ENCODE measurements around the gene PIP5K1B.

Gene PIP5K1B

GRCh38 chr9:68905129-68905528, 200.1 kb downstream of the PIP5K1B start:
- no peak for DNase-seq

DNA sequence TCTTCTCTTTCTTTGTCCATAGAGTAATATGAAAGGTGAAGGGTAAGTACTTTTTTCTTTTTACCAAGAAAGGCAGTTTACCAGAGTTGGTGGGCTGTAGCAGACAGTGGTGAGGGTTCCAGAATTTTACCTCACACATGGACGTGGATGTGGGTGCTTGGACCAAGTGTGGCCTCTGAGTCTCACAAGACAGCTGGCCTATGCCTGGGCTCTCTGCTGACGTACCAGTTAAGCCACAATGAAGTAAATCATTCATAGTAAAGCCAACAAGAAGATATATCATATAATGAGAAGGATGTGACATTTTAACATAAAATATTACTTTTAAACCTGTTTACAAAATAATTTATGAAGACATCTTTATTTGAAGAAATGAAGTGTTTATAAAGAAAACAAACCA, 202.9 kb downstream of the PIP5K1B start:
- no peak for DNase-seq

DNA sequence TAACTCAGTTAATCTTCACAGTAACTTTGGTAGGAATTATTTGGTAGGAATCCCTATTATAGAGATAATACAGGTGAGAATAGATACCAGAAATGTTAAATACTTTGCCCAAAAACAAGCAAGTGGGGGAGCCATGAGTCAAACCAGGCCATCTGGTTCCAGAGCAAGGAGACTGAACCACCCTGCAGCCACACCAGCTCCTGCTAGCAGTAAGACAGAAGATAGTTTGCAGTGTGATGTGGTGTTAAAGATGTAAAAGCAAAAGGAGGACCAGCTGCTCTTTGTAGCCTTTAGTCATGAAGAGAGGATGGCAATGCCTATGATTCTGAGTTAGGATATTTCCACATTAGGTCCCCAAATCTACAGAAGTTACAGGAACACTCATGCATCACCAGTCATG, 207.5 kb downstream of the PIP5K1B start:
- DNase-seq: no peak

- DNase-seq: no peak
These were observed 208.0 kb downstream of the PIP5K1B start for GRCh38 chr9:68913054-68913453.

DNA sequence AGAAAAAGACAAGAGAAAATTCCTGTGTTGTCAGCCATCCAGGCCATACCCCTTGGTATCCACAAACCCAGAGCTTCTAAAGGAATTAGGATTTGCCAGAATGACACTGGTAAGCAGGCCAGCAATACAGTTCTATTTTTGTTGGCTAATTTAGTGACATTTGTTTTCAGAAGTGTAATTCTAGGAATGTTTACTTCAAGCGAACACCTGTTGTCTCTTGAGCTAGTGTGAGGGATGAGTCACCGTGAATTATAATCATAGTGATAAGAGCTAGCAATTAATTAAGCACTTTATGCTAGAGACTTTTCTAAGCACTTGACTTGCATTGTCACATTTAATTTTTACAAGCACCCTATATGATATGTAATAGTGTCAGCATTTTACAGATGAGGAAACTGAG, 209.7 kb downstream of the PIP5K1B start:
- no peak for DNase-seq

GRCh38 chr9:68919661-68920060, 214.6 kb downstream of the PIP5K1B start:
- DNase-seq: no peak

- no peak for DNase-seq
These were observed 215.9 kb downstream of the PIP5K1B start for GRCh38 chr9:68920921-68921320.

GRCh38 chr9:68923480-68923879, 218.4 kb downstream of the PIP5K1B start:
- DNase-seq: no peak

DNA sequence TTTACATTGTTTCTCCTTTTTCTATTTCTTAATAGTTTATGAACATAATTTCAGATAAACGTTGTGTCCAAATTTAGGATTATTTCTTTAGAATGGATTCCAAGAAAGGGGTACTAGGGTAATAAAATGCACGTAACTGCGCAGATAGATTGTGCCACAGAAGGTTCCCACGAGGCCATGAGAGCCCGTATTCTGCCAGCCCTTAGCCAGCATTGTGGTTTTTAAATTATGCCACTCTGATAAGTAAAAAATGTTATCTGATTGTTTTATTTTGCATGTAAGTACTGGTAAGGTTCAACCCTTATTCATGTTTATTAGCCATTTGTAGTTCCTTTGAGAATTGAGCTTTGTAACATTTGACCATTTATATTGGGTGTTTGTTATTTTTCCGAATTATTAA, 220.1 kb downstream of the PIP5K1B start:
- no peak for DNase-seq

DNA sequence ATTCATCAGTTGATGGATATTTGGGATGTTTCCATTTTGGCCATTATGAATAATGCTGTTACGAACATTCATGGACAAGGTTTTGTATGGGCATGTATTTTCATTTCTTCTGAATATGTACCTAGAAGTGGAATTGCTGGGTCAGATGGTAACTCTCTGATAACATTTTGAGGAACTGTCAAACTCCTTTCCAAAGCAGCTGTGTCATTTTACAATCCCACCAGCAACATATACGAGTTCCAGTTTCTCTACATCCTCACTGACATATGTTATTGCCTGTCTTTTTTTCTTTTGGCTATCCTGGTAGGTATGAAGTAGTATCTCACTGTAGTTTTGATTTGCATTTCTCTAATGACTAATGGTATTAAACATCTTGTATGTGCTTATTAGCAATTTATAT, 222.1 kb downstream of the PIP5K1B start:
- DNase-seq: no peak

- no peak for DNase-seq
These were observed 226.8 kb downstream of the PIP5K1B start for GRCh38 chr9:68931821-68932220.

GRCh38 chr9:68932458-68932857, 227.4 kb downstream of the PIP5K1B start:
- no peak for DNase-seq

DNA sequence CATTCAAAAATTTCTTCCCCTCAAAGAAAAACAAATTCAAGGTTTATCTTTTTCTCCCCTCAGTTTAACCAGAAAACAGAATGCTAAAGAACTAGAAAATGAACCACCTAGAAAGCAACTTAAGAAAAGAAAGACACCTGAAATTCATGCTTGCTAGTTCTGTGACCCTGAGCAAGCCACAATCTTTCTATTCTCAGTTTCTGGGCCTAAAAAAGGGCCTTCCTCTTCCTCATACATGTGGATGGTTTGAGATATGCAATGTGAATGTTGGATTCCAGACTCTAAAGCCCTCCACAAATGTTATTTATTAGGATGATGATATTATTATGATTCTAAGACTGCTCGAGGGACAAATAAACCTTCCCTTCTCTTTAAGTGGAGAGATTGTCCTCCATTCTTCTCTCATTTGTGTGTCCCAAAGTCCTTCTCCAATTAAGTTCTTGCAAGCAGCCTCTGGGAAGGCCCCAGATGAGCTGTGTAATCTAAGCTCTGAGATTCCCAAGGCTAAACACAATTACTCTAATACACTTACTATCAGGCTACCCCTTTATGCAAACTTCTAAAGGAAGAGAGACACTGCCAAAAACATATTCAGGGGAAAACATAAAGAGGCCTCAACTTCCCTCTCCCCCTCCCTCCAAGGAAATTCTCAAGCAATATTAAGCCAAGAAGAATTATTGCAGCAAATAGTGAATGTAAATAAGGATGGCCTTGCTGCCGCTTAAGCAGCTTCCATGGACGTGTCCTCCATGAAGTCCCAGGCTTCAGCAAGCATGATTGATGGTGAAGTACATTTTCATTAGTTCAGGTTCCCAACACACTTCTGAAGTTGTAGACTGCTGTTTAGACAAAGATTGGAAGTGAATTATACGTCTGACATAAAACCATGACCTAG, 228.6 kb downstream of the PIP5K1B start:
- DNase-seq: no peak

GRCh38 chr9:68934329-68934644, 229.2 kb downstream of the PIP5K1B start:
- no peak for DNase-seq

DNA sequence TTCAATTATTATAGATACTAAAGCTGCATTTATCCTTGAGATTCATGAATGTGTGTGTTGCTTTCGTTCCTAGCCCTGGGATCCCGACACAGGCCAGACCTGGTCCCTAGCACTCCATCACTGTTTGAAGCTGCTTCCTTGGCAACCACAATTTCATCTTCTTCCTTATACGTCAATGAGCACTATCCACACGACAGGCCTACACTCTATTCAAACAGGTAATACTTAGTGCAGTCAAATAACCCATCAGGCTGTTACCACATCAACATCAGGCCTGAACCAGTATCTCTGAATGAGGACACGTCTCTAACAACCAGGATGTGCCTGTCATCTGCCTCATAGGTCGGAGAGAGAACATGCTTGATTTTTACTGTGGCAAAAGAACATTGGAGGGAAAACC, 235.5 kb downstream of the PIP5K1B start:
- no peak for DNase-seq

GRCh38 chr9:68941780-68942459, 236.9 kb downstream of the PIP5K1B start:
- no peak for DNase-seq

DNA sequence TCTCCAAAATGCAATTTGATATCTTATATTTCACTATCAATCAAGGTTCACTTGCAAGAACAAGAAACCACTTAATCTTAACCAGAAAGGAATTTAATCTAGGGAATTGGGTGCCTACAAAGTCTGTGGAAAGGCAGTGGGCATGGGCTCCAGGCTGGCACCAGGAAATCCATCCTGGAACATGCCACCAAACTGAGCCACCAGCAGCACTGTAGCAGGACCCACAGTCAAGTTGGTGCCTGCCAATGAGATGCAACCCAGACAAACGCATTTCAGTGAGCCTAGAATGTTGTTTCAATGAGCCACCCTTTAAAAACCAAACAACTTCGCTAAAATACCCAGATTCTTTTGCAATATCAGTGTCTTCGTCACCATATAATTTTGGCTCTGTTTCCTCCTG, 237.8 kb downstream of the PIP5K1B start:
- DNase-seq: no peak

- no peak for DNase-seq
These were observed 242.0 kb downstream of the PIP5K1B start for GRCh38 chr9:68947015-68947414.

- DNase-seq: no peak
These were observed 243.0 kb downstream of the PIP5K1B start for GRCh38 chr9:68947842-68948569.

DNA sequence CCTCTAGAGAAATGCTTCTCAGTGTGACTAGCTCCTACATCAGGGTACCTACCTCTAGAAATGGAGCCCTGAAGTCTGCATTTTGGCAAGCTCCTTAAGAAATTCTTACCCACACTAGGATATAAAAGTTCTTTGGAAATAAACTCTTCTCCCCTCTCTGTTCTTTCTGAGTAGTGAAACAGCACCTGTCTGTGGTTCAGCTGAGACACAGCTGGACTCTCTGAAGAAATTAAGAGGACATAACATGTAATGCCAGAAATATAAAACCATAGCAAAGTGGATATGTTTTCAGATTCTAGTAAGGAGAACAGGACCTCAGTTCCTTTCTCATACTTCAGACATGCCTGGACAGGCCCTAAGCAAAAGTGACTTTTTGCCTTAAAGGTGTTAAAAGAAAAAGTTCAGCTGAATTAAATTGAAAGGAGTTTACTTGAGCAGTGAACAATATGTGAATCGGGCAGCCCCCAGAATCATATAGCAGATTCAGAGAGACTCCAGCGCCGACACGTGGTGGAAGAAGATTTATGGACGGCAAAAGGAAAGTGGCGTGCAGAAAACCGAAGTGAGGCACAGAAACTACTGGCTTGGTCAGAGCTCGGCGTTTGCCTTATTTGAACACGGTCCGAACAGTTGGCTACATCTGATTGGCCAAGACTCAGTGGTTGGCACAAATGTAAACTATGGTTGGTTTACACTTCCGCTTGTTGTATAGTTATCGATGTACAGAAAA, 244.4 kb downstream of the PIP5K1B start:
- peak in 3 of 56 donors; percentile 1 to 14 (median 3) for DNase-seq

DNA sequence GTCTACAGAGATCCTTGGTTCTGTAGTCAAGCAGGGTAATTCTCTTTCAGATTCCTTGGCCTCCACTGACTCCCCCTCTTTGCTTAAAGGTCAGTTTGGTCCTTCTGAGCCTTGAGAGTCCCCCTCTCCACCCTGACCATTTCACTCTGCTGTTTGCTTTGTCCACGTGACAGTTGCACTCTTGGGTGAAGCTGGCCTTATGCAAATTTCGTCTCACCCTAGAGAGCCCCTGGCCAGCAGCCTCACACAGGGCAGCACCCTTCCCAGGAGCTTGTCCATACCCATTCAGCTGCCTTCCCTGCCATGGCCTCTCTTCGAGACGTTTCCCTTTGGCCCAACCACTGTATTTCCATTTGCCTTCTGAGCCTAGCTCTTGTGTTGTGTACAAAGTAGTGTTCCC, 245.1 kb downstream of the PIP5K1B start:
- no peak for DNase-seq

DNA sequence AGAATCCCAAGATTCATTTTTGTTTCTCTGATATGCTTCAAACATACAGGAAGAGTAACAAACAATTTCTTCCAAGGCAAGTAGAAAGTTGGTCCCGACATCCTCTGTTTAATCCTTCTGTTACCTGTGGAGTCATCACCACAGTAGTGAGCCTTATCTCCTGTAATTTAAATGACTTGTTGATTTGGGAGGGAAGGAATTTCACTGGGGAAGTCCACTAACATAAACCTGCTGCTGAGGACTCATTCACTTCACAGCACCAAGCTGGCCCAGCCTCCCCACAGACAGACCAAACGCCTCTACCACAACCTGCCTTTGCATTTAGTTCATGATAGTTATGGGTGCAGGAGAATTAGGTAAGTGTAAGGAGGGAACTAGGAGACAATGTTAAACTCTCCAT, 245.6 kb downstream of the PIP5K1B start:
- DNase-seq: no peak

Measured in nucleus accumbens (tissue), 56 donors.